GM21786 (cell line): ENCODE measurements around the gene PSMG3.
"Not testable (repeated sequence)": the region's sequence is repeated elsewhere in the genome, so short reads cannot be mapped to it uniquely, and the experiment has no call there.

Source experiments
- ATAC-seq: cut with Tn5 transposase; IDR thresholded peaks from one replicate; pipeline ENCODE4 v1.9.1; 2021; ENCODE audit not compliant: unreplicated experiment

The PSMG3 gene

DNA sequence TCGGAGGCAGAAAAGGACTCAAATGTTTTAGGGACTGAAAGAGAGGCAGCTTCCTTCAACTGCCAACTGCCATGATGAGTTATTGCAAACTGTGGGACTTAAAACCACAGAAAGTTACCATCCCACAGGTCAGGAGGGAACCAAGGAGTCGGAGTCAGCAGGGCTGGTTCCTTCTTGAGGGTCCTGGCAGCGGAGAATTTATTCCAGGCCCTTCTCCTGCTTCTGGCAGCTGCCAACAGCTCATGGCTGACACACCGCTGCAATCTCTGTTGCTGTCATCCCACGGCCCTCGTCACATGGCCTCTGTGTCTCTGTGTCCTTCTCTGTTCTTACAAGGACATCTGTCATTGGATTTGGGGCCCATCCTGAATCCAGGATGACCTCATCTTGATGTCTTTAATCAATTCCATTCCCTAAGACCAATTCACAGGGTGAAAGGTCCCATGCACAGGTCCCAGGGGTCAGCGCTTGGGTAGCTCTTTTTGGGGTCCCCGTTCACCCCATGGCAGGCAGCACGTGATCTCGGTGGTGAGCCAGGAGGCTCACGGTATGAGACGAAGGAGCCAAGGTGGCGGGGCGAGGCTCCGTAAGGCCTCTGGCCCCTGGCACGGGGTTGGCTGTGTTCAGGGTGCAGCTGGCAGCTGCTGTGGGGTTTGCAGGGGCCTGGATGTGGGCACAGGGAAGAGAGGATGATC, 27.4 kb upstream of the PSMG3 start:
- no peak for ATAC-seq

DNA sequence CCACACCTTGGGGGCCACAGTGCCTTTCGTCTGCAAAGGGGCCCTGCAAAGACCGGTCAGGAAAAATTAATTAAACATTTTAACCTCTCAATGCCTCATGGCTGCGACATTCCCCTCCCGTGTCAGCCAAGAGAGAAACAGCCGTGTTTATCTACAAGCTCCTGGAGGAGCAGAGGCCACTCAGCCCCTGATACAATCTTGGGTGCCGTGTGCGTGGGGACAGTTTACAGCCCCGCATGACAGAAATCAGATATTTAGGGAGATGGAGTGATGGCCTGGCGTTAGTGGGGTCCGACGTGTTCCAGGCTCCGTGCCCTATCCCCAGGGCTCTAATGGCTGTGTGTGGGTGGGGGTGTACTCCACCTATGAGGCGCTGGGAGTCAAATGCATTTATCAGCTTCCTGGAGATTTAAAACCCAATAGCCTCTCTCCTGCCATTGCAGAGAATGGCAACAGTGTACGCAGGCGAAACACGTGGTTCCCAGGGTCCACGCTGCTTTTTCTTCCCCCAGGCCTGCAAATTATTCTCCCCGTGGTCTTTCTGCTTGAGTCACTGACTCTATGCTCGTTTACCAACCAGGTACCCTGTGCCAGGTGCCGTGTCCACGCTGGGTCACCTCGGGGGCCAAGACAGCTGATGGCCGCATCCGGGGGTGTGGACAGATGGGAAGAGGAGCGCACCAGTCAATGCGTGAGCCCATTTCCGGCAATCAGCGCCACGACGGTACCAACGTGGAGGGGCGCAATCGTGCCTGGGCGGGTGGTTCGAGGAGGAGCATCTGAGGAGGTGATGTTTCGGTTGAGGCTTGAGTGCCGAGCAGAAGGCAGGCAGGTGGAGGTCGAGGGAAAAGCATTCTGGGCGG, 26.6 kb upstream of the PSMG3 start:
- no peak for ATAC-seq

- no peak for ATAC-seq
These were observed 25.8 kb upstream of the PSMG3 start for GRCh38 chr7:1595636-1596035.

GRCh38 chr7:1595027-1595426, 25.2 kb upstream of the PSMG3 start:
- no peak for ATAC-seq

GRCh38 chr7:1593904-1594421, 24.1 kb upstream of the PSMG3 start:
- ATAC-seq, result no peak

- no peak for ATAC-seq
These were observed 23.4 kb upstream of the PSMG3 start for GRCh38 chr7:1593091-1593866.

- no peak for ATAC-seq
These were observed 22.6 kb upstream of the PSMG3 start for GRCh38 chr7:1592299-1592871.

- no peak for ATAC-seq
These were observed 22.0 kb upstream of the PSMG3 start for GRCh38 chr7:1591876-1592275.

- ATAC-seq, result no peak
These were observed 21.6 kb upstream of the PSMG3 start for GRCh38 chr7:1591396-1591795.

- ATAC-seq, result no peak
These were observed 21.1 kb upstream of the PSMG3 start for GRCh38 chr7:1590887-1591286.

- ATAC-seq, result no peak
These were observed 20.6 kb upstream of the PSMG3 start for GRCh38 chr7:1590476-1590875.

DNA sequence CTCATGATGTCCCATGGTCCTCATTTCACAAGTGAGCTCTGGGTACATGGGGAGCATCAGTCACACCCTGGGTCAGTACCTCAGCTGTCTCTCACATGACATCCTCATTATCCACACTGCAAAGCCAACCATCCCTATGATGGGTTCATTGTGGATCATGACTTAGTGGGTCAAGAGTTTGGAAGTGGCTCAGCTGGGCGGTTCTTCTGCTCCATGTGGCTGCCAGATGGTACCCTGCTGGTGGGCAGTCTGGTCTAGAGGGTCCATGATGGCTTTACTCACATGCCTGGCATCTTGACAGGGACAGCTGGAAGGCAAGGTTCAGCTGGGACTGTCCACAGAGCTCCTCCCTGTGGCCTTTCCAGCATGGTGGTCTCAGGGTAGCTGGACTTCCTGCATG, 19.1 kb upstream of the PSMG3 start:
- no peak for ATAC-seq

- ATAC-seq, result no peak
These were observed 17.9 kb upstream of the PSMG3 start for GRCh38 chr7:1587738-1588137.

DNA sequence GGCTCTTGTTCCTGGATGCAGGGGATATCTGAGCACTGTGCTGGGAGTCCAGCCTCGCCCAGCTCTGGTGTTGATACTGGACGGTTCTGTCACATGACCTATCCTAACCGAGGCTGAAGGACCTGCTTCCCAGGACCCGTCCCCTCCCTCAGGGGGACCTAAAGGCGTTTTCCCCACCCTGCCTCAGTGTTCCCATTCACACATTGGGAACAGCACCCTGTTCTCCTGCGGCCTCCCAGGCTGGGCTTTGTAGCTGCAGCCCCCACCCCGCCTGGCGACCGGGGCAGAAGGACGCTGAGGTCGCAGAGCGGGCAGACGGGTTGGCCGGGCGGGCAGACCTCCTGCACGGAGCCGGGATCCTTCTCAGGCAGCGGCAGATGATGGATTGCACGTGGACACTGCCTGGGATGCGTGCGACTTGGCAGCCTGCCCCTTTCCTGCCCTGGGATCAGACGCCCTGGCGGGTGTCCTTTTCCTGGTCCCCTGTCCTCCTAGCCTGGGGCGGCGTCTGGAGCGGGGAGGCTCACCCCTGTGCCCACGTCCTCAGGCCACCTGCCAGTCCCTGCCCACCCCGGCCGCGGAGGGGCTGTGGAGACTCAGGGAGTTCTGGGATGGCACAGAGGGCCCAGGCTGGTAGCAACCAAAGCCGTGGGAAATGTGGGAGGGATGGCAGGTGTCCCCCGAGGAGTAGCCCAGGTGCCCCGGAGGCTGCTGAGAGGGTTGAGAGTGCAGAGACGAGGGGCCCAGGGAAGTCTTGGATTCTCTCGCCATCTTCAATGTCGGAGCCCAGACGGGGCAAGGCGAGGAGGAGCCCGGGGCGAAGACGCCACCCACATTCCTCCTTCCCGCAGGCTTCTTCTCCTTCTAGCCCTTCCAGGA, 17.2 kb upstream of the PSMG3 start:
- no peak for ATAC-seq

DNA sequence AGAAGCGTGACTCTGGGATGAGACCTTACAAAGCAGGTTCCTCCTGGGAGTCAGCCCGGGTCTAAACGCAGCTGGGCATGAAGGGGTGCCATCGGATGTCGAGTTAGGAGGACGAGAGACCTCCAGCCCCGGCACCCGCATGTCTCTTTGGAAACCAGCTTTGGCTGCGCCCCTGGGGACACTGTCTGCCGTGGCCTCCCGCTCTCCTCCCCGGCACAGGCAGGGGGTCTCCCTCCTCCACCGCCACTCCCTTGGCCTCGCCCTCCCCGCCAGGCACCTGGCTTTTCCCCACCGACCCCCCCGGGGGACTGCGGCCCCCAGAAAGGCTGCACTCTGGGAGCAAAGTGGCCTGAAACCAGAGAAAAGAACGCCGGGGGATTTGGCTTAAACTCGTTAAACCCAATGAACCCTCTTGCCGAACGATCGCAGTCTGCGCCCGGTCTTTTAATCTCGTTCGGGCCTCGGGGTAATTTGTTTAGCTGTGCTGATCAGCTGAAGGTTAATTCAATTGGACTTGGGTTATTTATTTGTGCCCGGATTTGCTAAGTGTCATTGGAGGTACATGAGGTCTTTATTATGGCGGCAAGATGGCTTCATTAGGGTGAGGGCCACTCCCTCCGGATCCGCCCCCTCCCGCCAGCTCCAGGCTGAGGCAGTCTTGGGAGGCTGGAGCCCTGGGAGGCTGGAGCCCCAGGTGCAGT, 16.4 kb upstream of the PSMG3 start:
- no peak for ATAC-seq

DNA sequence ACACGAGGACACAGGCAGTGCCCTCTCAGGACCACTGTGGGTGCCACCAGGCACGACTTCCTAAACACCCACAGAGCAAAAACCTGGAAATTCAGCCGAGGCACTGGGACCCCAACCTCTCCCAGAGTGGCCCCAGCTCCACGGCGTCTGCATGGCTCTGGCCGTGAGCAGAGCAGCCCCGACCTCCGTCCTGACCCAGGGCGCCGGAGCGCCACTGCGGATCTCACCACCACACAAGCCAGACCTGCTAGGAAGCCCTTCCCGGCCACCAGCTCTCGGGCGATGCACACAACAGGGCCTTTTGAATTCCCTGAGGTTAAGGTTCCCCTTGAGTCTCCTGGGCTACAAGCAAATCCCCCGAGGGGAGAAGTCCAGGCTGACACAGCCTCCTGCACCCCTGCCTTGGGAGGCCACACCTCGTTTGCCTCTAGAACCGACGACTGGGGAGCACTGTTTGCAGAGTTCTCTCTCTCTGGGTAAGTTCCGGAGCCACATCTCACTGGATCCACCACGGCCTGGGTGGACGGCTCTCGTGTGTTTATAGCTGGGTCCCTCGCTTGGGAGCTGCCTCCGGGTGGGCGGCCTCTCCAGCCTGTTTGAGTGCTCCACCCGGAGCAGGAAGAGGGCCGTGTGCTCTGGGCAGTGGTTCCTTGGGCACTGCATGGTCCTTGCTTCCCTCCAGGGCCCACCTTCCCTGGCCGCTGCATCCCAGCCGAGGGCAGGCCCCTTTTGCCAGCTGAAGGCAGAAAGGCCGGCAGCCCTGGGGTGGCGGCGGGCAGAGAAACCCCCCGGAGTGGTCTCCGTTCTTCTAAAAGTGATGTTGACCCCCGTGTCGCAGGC, 15.5 kb upstream of the PSMG3 start:
- ATAC-seq, result no peak

DNA sequence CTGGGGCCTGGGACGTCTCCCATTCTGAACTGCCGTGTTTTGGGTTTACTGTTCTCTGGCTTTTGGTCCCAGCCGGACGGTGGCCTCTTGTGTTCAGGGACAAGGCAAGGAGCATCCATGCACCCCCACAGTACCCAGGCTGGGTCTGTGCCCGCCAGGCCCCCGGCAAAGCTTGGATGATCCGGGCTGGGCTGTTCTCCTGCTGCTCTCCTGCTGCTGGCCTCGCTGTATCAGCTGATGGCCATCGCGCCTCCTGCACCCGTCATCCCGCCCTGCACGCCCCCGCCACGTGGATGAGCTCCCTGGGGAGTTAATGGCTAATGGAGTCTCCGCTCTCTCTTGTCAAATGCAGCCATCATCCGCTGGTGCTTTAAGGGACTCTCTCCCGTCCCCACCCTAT, 14.9 kb upstream of the PSMG3 start:
- ATAC-seq, result no peak

DNA sequence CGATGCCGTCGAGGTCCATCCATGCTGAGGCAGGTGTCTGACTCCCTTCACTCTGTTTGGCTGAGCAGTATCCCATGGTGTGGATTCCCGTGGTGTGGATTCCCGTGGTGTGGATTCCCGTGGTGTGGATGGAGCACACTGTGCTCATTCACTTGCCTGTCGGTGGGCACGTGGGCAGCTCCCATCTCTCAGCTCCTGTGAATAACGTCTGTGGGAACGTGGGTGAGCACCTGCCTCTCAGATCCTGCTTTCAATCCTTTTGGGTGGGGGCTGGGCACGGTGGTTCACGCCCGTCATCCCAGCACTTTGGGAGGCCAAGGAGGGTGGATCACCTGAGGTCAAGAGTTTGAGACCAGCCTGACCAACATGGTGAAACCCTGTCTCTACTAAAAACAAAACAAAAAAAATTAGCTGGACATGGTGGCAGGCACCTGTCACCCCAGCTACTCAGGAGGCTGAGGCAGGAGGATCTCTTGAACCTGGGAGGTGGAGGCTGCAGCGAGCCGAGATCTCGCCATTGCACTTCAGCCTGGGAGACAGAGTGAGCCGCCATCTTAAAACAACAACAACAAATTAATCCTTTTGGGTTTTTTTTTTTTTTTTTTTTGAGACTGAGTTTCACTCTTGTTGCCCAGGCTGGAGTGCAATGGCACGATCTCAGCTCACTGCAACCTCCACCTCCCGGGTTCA, 13.6 kb upstream of the PSMG3 start:
- not testable (repeated sequence) for ATAC-seq
